GM12872 (cell line): ENCODE data around the gene RAP1GAP2.

ENCODE experiments used
- TF ChIP-seq, protein P1 (sequence below): IDR thresholded peaks from 3 replicates; pipeline ENCODE4 v1.5.1; 2011; ENCODE audit warnings: low read depth, mild to moderate bottlenecking, low read length, moderate library complexity; ENCODE audit not compliant: insufficient read depth

RAP1GAP2 gene

DNA sequence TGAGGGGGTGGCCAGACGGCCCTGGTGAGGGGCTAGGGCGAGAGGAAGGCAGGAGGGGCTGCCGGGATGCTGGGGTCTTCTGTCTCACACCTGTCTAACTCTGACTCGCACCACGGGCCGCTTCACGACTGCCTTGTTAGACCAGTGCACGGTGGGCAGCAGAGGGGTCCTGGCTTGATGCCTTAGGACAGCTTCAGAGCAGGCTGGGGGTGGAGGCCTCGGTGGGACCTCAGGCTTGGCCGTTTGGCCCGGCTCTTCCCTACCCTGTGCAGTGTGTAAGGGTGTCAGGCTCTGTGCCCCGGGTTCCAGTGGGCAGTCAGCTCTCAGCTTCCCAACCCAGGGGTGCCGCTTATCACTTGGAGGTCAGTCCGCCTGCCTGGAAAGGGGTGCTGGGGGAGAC is 166.5 kb downstream of the RAP1GAP2 start:
- TF ChIP-seq, protein P1, sequence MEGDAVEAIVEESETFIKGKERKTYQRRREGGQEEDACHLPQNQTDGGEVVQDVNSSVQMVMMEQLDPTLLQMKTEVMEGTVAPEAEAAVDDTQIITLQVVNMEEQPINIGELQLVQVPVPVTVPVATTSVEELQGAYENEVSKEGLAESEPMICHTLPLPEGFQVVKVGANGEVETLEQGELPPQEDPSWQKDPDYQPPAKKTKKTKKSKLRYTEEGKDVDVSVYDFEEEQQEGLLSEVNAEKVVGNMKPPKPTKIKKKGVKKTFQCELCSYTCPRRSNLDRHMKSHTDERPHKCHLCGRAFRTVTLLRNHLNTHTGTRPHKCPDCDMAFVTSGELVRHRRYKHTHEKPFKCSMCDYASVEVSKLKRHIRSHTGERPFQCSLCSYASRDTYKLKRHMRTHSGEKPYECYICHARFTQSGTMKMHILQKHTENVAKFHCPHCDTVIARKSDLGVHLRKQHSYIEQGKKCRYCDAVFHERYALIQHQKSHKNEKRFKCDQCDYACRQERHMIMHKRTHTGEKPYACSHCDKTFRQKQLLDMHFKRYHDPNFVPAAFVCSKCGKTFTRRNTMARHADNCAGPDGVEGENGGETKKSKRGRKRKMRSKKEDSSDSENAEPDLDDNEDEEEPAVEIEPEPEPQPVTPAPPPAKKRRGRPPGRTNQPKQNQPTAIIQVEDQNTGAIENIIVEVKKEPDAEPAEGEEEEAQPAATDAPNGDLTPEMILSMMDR: no peak

GRCh38 chr17:2963332-2964027 is 167.2 kb downstream of the RAP1GAP2 start:
- TF ChIP-seq, protein P1: no peak

DNA sequence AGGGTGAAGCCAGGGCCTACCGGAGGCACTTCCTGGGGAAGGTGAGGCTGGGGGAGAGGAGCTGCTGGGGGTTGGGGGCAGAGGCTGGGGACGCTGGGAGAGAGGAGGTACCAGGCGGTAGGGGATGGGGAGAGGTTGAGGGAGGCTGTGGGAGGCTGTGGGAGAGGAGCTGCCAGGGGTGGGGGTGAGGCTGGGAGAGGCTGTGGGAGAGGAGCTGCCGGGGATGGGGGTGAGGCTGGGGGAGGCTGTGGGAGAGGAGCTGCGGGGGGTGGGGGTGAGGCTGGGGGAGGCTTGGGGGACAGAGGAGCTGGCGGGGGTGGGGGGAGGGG is 167.8 kb downstream of the RAP1GAP2 start:
- TF ChIP-seq, protein P1: no peak

DNA sequence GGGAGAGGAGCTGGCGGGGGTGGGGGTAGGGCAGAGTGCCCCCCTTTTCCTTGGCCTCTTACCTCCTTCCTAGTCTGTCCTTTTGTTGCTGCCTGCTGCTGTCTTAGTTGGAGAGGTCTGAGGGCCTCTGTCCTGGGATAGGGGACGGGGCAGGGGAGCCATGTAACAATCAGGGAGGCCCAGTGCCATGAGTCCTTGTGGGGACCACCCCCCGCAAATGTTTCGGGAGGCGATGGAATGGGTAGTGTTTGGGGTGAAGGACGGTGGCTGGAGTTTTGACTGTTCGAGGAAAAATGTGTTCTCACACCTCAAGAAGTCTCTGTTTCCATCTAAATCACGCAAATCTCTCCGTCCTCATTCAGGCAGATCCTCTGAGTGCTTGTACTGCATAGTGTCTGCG is 168.1 kb downstream of the RAP1GAP2 start:
- TF ChIP-seq, protein P1: no peak

DNA sequence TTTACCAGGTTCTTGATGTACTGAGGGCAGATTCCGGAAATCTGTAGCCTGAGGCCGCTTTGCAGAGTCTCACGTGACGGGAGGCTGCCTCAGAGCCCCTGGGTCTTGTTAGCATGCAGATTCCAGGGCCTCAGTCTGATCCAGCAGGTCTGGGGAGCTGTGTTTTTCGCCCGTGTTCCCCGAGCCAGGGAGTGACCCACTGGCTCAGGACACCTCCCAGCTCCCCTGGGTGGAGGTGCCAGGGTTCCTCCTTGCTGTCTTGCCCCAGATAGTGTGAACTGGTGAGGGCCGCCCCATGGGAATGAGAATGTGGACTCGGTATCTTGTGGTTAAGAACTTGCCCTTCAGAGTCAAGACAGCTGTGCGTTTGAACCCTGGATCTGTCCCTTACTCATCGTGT is 168.6 kb downstream of the RAP1GAP2 start:
- TF ChIP-seq, protein P1: no peak

- TF ChIP-seq, protein P1: no peak
These were observed 169.7 kb downstream of the RAP1GAP2 start for GRCh38 chr17:2965621-2966595.

DNA sequence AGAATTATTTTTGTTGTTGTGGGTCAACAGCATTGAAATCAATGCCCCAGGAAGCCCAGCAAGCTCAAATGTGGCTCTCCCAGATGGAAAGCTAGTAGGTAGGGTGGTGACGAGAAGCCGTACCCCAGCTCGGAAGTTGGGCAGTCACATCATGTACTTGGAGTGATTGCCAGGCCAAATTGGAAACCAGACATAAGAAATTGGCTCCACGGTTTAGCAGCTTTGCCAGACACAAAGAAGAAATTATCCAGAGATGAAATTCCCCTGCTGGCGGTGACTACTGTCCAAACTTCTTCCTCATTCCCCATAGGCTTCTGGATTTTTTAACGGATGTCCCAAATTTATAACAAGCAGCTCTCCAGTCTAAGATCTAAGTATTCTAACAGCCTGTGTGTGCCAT is 171.3 kb downstream of the RAP1GAP2 start:
- TF ChIP-seq, protein P1: no peak
